NCI-H774 (cell line): ENCODE data around the gene ATP8B4.
A peak's percentile ranks its signal among the peaks of the same experiment; 100 is the strongest.

Source experiments
- DNase-seq: peaks from one replicate; lab custom pipeline; 2025; lab: John Stamatoyannopoulos, UW

ATP8B4 gene

GRCh38 chr15:49890689-49891088, 228.3 kb downstream of the ATP8B4 start:
- no peak for DNase-seq

- no peak for DNase-seq
Observed at GRCh38 chr15:49889536-49889935, 229.5 kb downstream of the ATP8B4 start.

- no peak for DNase-seq
Observed at GRCh38 chr15:49888734-49889133, 230.3 kb downstream of the ATP8B4 start.

GRCh38 chr15:49888323-49888693, 230.7 kb downstream of the ATP8B4 start:
- no peak for DNase-seq

DNA sequence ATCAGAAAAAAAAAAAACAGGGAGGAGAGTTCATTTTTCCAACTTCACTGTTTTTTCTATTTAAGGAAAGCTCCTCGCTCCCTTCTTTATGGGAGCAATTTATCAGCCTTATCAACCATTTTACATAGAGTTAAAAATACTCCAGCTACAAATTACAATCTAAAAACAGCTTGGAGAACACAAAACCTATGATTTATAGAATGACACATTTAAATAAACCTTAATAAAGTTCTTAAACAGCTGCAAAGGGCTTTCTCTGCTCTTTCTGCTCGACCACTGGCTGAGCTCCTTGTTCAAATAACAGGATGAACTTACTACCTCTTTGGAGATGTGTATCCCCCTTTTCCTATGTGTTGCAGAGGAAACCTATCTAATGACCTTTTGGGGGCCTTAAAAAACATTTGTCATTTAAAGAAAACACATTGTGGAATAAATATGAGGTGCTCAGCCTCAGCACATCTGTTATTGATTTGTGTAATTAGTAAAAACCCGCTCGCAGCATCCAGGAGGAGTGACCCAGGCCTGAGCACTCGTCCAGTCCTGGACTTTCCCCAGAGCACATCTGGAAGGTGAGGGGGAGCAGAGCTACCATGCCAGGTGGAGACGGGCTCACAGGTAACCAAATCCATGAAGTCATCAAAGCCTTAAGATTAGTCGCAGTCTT, 231.2 kb downstream of the ATP8B4 start:
- DNase-seq, result no peak

GRCh38 chr15:49883121-49883520, 235.9 kb downstream of the ATP8B4 start:
- no peak for DNase-seq

DNA sequence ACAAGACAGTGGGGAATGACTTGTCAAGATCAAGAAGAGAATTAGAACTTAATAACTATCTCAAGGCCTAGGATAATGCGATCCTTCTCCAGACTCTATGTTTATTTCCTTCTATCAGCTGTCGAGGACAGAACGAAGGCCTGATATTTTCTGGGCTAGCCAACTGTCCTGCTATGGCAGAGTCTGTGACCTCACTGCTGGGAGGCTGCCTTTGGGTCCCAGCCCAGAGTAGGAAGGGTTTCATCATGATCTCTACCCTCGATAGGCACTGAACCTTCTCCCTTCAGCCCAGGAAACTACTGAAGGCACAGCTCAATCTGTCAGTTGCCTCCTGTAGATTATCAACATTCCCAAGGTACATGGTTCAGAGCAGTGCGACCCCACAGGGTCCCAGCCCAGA, 237.2 kb downstream of the ATP8B4 start:
- no peak for DNase-seq

GRCh38 chr15:49881433-49881832, 237.6 kb downstream of the ATP8B4 start:
- no peak for DNase-seq

GRCh38 chr15:49877873-49878521, 241.0 kb downstream of the ATP8B4 start:
- DNase-seq, result no peak

- DNase-seq, result no peak
Observed at GRCh38 chr15:49877117-49877872, 241.7 kb downstream of the ATP8B4 start.

GRCh38 chr15:49876401-49877038, 242.5 kb downstream of the ATP8B4 start:
- peak; percentile 42 for DNase-seq

DNA sequence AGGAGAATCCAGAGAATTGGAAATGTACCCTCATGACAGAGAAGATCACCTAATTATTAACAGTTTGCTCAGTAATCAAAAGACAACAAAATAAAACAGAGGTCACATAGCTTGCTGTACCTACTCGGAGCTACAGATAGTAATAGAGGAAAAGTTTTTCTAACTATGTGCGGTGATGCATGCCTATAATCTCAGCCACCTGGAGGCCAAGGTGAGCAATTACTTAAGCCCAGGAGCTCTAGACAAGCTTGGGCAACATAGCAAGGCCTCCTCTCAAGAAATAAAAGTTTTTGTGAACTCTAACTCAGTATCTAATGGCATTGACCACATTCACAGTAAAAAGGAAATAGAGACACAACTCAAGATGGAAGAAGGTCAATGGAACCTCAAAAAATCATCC, 243.6 kb downstream of the ATP8B4 start:
- no peak for DNase-seq

- DNase-seq, result no peak
Observed at GRCh38 chr15:49870472-49870871, 248.6 kb downstream of the ATP8B4 start.

GRCh38 chr15:49868348-49868747, 250.7 kb downstream of the ATP8B4 start:
- DNase-seq, result no peak

- no peak for DNase-seq
Observed at GRCh38 chr15:49865925-49866757, 252.9 kb downstream of the ATP8B4 start.

GRCh38 chr15:49864251-49864650, 254.8 kb downstream of the ATP8B4 start:
- no peak for DNase-seq

DNA sequence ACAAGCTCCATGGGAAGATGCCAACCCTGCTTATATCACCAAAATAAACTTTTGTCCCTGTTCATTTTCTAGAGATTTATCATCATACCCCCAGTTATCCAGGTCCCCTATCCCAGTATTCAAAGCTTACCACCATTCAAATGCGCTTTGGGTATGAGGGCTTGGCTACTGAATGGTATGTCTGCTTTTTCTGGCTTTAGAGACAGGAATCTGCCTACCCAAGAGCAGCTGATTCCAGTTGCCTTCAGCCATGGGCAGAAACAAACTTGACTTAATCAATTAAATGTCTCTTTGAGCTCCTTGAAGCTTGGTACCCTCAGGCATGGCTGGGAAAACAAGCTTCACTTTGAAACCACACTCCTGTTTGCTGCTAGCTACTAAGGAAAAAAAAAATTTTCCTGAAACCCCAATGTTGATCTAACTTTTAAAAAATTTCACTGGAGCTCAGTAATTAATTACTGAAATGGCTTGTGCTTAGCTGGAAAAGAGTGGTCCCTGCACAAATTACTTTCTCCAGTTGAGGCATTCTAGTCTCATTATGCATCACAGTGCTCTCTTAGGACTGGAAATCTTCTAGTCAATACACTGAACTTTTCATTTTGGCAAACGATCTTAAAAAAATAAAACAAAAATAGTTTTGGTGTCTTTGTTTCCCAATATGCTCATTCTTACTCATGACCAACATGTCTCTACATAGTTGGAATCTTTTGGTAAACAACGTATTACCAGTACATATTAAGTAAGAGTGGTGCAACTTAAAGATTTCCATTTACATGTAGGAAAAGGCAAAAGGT, 255.4 kb downstream of the ATP8B4 start:
- DNase-seq, result no peak

DNA sequence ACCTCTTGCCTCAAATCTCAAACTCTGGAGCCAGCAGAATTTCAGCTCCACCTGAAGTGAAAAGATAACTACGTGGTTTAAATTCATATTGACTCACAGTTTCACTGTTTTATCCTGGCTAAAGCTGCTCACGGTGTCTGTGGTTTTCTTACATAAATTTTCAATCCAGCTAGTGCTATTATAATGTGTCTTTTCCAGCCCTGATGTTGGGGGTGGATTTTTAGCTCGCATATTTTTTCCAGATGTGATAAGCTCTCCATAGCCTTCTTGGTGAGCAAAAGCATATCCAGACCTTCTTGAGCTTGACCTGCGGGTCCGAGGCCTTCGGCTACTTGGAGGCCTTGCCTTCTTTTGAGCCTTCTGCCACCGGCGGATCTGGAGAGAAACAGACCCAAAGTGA, 258.9 kb downstream of the ATP8B4 start:
- no peak for DNase-seq

DNA sequence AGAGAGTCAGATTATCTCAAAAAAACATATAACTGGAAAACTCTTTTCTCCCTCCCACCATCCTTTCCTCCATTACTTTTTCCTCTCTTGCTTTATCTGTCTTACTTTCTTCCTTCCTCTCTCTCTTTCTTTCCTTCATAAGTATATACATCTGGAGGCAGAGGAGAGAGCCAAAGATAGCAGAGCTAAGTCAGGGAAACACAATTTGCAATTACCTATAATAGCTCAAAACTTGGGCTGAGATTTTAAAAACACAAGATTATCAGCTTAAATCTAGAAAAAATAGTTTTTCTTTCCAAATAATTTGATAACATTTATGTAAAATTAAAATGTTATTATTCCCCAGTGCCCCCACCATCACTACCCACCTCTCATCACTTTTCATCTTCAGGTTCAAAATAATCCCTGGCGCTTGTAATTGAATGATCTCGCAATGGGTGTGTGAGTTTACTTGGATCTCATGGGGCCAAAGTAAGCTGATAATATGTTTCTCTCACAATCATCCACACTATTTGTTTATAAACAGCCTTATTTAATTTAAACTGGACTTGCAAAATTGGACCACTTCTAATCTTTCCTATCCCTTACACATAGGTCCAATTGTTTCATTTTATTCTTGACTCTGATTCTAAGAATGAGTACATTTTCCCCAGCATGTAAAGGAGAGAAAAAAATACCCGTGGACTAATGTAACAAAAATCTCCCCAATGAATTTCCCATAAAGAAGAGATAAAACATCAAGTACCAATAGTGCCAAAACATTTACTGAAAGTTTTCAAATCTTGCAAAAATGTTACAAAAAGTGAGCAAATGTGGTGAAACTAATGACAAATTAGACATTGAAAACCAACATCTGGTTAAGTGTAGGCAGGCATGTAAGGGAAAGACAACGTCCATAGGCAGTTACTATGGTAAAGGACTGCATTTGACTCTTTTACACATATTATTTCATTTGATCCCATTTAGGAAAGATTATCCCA, 261.2 kb downstream of the ATP8B4 start:
- no peak for DNase-seq
